ENCODE measurements around the gene CCDC92.
"Not testable (repeated sequence)": the region's sequence is repeated elsewhere in the genome, so short reads cannot be mapped to it uniquely, and the experiment has no call there.

CCDC92 gene

GRCh38 chr12:123947531-123947930 is 25.1 kb downstream of the CCDC92 start:
- not testable (repeated sequence) for DNase-seq

DNA sequence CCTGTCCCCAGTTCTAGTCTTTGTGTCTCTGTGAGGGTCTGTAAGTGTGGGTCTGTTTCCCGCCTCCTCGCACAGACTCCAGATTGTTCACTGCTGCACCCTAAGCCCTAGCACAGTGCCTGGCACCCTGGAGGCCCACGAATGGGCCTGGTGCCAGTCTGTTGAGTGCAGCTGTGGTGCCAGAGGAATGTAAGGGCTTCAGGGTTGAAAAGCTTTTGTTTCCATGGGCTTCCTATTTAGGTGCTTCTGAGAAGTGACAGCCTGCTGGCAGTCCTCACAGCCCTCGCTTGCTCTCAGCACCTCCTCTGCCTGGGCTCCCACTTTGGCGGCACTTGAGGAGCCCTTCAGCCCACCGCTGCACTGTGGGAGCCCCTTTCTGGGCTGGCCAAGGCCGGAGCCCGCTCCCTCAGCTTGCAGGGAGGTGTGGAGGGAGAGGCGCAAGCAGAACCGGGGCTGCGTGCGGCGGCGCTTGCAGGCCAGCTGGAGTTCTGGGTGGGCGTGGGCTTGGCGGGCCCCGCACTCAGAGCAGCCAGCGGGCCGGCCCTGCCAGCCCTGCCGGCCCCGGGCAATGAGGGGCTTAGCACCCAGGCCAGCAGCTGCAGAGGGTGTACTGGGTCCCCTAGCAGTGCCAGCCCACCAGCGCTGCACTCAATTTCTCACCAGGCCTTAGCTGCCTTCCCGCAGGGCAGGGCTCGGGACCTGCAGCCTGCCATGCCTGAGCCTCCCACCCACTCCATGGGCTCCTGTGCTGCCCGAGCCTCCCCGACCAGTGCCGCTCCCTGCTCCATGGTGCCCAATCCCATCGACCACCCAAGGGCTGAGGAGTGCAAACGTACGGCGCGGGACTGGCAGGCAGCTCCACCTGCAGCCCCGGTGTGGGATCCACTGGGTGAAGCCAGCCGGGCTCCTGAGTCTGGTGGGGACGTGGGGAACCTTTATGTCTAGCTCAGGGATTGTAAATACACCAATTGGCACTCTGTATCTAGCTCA is 25.8 kb downstream of the CCDC92 start:
- DNase-seq: not testable (repeated sequence)

DNA sequence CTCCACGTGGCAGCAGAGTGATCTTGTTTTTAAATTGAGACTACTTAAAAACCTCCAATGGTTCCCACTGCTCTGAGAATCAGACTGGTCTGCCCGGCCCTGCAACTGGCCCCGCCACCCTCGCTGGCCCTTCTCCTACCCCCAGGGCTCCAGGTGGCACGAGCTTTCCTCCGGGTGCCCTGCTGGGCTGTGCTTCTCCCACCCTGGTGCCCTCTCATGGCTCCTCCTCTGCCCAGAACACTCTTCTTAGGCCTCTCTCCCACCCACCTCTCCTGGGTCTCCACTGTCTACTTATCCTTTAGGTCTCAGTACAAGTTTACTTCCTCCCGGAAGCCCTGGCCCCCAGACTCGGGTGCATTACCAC is 26.5 kb downstream of the CCDC92 start:
- DNase-seq: no peak

- no peak for DNase-seq
Observed at GRCh38 chr12:123945287-123946151, 27.1 kb downstream of the CCDC92 start.

DNA sequence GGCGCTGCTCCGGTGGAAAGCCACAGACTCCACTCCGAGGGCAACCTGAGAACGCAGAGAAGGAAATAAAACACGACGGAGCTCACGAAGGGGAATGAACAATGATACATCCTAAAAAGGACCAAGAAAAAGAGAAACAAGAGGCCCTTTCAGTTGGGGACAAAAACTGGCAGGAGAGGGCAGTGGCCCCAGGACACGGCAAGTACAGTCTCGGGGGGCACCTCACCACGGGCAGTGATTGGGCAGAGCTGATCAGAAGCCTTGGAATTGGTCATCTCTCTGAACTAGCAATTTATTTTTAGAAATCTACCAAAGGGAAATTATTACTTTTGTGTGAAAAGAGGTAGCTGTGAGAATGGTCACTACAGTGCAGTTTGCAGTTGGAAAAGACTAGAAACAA is 27.9 kb downstream of the CCDC92 start:
- DNase-seq: no peak

DNA sequence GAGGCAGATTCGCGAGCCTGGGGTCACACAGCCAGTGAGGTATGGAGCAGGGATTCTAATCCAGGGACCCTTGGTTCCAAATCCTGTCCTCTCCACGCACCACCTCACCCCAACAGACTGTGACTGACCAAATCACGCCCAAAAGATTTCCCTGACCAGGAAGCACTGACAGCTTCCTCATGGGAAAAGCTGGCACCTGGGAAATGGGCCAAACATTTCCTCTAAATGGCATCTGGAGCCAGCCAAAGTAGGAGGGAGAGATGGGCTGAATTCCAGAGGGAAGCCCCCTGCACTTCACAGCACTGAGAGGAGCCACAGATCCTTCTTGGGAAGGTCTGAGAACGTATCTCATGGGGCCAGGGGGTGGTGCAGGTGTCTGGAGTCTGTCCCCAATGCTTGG is 28.8 kb downstream of the CCDC92 start:
- no peak for DNase-seq

GRCh38 chr12:123942911-123943648 is 29.6 kb downstream of the CCDC92 start:
- DNase-seq: no peak

GRCh38 chr12:123942238-123942653 is 30.4 kb downstream of the CCDC92 start:
- no peak for DNase-seq

- DNase-seq: no peak
Observed at GRCh38 chr12:123941624-123942237, 30.9 kb downstream of the CCDC92 start.

GRCh38 chr12:123941000-123941399 is 31.6 kb downstream of the CCDC92 start:
- DNase-seq: no peak

DNA sequence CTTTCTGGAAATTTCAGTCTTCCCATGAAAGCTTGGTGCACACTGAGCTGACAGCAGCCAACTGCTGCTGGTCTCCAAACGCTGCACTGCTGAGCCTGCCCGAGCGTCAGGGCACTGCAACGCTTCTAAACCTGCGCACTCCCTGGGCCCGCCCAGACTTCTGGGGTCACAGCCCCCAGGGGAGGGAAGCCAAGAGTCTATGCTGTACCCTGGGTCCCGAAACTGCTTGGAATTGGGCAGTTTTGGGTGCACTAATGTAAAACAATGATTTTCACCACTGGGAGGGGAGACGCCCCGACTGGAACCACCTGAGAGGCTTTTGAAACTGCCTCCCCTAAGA is 32.0 kb downstream of the CCDC92 start:
- no peak for DNase-seq

- DNase-seq: no peak
Observed at GRCh38 chr12:123939716-123940626, 32.7 kb downstream of the CCDC92 start.

- DNase-seq: no peak
Observed at GRCh38 chr12:123938679-123939480, 33.8 kb downstream of the CCDC92 start.

DNA sequence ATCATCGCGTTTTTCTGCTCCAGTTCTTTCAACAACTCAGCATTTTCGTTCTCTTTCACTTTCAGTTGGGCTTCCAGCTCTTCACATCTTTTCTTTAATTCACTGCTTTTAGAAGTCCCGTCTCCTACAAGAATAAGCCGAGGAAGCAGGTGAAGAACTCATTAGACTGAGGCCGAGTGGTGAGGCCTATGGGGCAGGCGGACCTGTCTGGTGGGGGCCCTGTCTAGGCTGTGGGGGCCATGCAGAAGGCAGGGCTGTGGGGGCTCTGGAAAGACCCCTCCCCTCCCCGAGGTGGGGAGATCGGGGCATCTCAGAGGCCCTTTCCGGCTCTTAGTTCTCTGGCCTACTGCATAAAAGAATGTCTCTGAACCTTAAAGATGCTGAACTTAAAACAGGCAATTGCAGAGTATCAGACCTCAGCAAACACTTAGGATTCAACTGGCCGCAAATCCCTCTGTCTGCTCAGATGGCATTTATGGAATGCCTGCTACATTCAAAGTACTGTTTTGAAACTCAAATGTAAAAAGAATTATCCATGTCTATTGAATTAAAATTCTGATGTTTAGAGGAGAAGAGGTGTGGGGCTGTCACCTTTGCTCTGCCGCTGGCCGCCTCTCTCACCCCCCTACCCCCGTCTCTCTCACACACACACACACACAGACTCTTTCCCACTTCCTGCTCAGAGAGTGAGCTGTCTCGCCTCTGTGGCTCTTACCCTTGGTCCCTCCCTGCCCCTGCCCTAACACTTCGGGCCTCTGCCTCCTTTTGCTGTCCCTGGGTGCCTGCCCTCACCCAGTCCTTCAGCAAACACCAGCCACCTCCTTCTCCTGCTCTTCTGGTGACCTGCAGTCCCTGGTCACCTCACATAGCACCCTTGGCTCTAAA is 34.7 kb downstream of the CCDC92 start:
- no peak for DNase-seq

- no peak for DNase-seq
Observed at GRCh38 chr12:123936956-123937706, 35.5 kb downstream of the CCDC92 start.

DNA sequence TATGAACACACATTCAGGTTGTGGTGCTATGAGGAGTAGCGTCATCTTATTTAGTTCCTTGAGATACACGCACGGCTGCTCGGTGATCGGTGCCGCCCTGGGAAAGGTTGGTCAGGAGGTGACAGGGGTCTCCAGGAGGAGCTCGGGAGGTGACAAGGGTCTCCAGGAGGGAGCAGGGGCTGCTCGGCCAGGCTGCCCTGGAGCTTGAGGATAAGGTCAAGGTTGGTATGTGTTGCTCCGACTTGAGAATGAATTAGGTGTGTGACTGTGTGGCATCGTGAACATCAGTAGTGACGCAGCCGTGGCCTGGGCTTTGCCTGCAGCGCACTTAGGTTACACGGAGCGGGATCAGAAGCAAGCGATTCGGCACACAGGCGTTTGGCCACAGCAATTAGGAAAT is 36.2 kb downstream of the CCDC92 start:
- DNase-seq: no peak

DNA sequence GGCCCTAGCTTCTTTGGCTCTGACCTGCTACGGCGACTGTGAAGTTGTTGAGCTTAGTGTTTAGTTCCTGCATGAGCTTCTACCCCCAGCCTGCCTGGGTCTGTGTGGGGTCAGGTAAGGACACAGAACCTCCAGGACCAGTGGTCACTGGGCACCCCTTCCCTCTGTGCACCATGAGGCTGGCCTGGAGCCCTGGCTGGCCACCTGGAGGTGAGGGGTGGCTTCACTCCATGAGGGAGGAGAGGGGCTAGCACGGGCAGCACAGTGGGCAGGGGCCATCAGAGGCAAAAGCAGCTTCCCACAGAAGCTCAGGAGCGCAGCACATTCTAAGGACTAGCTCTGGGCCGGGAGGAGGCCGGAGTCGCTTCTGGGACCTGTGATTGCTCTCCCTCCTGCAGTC is 36.7 kb downstream of the CCDC92 start:
- DNase-seq: no peak

DNA sequence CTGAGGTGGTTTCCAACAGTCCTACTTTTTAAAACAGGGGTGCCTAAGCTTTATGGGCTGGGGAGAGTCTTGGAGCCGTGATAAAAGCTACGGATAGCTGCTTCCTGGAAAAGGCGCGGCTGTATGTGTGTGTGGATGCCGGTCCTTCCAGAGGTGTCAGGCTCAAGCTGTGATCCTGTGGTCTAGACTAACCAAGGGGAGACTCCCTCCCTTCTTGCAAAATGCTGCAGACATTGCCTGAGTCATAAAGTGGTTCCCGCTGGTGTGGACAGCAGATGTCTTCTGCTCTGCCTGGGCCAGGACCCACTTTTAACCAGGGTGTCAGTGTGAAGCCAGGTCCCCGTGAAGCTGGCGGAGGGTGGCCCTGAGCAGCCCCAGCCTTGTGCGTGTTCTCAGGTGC is 37.8 kb downstream of the CCDC92 start:
- DNase-seq: no peak

Measured in DMS153 (cell line).